HG02642 (cell line): ENCODE data around the gene POLR1C.
"Not testable (repeated sequence)": the region's sequence is repeated elsewhere in the genome, so short reads cannot be mapped to it uniquely, and the experiment has no call there.

Source experiments
- ATAC-seq: cut with Tn5 transposase; IDR thresholded peaks from one replicate; pipeline ENCODE4 v1.9.1; 2021; ENCODE audit warnings: mild to moderate bottlenecking; ENCODE audit not compliant: unreplicated experiment, poor library complexity

The POLR1C gene

GRCh38 chr6:43509142-43509983, 7.5 kb upstream of the POLR1C start:
- no peak for ATAC-seq

- ATAC-seq, result peak; percentile 67
Measured at GRCh38 chr6:43509984-43510826, 6.7 kb upstream of the POLR1C start, which contains the start of gene LRRC73. Gene LRRC73 (minus strand): TSS chr6:43510346. CDS start chr6:43509785, 561 bp downstream.

- ATAC-seq, result no peak
Measured at GRCh38 chr6:43510827-43511163, 6.1 kb upstream of the POLR1C start.

- no peak for ATAC-seq
Measured at GRCh38 chr6:43511824-43512415, 5.0 kb upstream of the POLR1C start.

GRCh38 chr6:43515808-43516207, 1.1 kb upstream of the POLR1C start:
- ATAC-seq, result no peak

- no peak for ATAC-seq
Measured at GRCh38 chr6:43516367-43516696, 557 bp upstream of the POLR1C start.

- no peak for ATAC-seq
Measured at GRCh38 chr6:43517505-43518357, 842 bp downstream of the POLR1C start.

GRCh38 chr6:43520097-43520496, 3.2 kb downstream of the POLR1C start:
- ATAC-seq, result no peak

- no peak for ATAC-seq
Measured at GRCh38 chr6:43521836-43522235, 4.9 kb downstream of the POLR1C start.

- no peak for ATAC-seq
Measured at GRCh38 chr6:43522547-43523261, 5.8 kb downstream of the POLR1C start.

- no peak for ATAC-seq
Measured at GRCh38 chr6:43523284-43523683, 6.4 kb downstream of the POLR1C start.

- no peak for ATAC-seq
Measured at GRCh38 chr6:43524483-43524961, 7.6 kb downstream of the POLR1C start.

- ATAC-seq, result no peak
Measured at GRCh38 chr6:43532201-43532600, 15.3 kb downstream of the POLR1C start.

GRCh38 chr6:43538986-43539385, 22.1 kb downstream of the POLR1C start:
- ATAC-seq, result not testable (repeated sequence)

- not testable (repeated sequence) for ATAC-seq
Measured at GRCh38 chr6:43539409-43539808, 22.5 kb downstream of the POLR1C start.

GRCh38 chr6:43540507-43540906, 23.6 kb downstream of the POLR1C start:
- ATAC-seq, result no peak

- no peak for ATAC-seq
Measured at GRCh38 chr6:43541774-43542471, 25.0 kb downstream of the POLR1C start.

- no peak for ATAC-seq
Measured at GRCh38 chr6:43544461-43544860, 27.6 kb downstream of the POLR1C start.

- no peak for ATAC-seq
Measured at GRCh38 chr6:43547222-43547621, 30.3 kb downstream of the POLR1C start.
